ENCODE measurements around the gene DMRT1.

Gene DMRT1

GRCh38 chr9:976943-977837 is 135.7 kb downstream of the DMRT1 start (continued):
- no peak for TF ChIP-seq ZNF221 (tag by site-specific recombination; IDR thresholded peaks at IDR 0.05; ENCODE audit: borderline replicate concordance)
- TF ChIP-seq ZEB2 (tag by site-specific recombination; IDR thresholded peaks at IDR 0.05): no peak
- TF ChIP-seq ZNF112 (tag by site-specific recombination; IDR thresholded peaks at IDR 0.05): no peak
- no peak for TF ChIP-seq KLF7 (tag by site-specific recombination; IDR thresholded peaks at IDR 0.05; ENCODE audit: borderline replicate concordance)
- no peak for TF ChIP-seq ZBTB44 (tag by site-specific recombination; IDR thresholded peaks at IDR 0.05)
- no peak for TF ChIP-seq ZNF792 (tag by site-specific recombination; IDR thresholded peaks at IDR 0.05)
- TF ChIP-seq ZBTB8A (tag by site-specific recombination; IDR thresholded peaks at IDR 0.05): peak; percentile 53
- TF ChIP-seq ZNF544 (tag by site-specific recombination; IDR thresholded peaks at IDR 0.05): no peak
- TF ChIP-seq ZNF302 (tag by site-specific recombination; IDR thresholded peaks at IDR 0.05; ENCODE audit: low read depth): no peak
- no peak for TF ChIP-seq ZNF658 (tag by site-specific recombination; IDR thresholded peaks at IDR 0.05)
- peak; percentile 62; the same call in 1 of the 2 replicates for TF ChIP-seq ZBTB20 (tag by site-specific recombination; IDR thresholded peaks at IDR 0.05)
- TF ChIP-seq ZNF292 (tag by site-specific recombination; IDR thresholded peaks at IDR 0.05; ENCODE audit: borderline replicate concordance, low read depth): no peak
- no peak for TF ChIP-seq ZNF501 (tag by site-specific recombination; IDR thresholded peaks at IDR 0.05)
- TF ChIP-seq ZNF423 (tag by site-specific recombination; IDR thresholded peaks at IDR 0.05): no peak
- TF ChIP-seq ZNF211 (tag by site-specific recombination; IDR thresholded peaks at IDR 0.05; ENCODE audit: low read depth): no peak
- no peak for TF ChIP-seq ZNF843 (tag by site-specific recombination; IDR thresholded peaks at IDR 0.05)
- no peak for TF ChIP-seq PRDM4 (tag by site-specific recombination; IDR thresholded peaks at IDR 0.05)
- no peak for TF ChIP-seq ZNF398 (tag by site-specific recombination; IDR thresholded peaks at IDR 0.05)
- no peak for TF ChIP-seq ZBTB1 (tag by site-specific recombination; IDR thresholded peaks at IDR 0.05)

All from HEK293 (cell line).